NCI-H2029 treated with DMSO at 0.1 percent for 48 hours (cell line): ENCODE measurements around the gene PPP2R1B.

Source experiments
- DNase-seq: peaks from one replicate; lab custom pipeline; 2025; lab: John Stamatoyannopoulos, UW

PPP2R1B gene

GRCh38 chr11:111693224-111693937, 72.8 kb downstream of the PPP2R1B start:
- no peak for DNase-seq

- DNase-seq: no peak
These were observed 74.4 kb downstream of the PPP2R1B start for GRCh38 chr11:111691741-111692140.

DNA sequence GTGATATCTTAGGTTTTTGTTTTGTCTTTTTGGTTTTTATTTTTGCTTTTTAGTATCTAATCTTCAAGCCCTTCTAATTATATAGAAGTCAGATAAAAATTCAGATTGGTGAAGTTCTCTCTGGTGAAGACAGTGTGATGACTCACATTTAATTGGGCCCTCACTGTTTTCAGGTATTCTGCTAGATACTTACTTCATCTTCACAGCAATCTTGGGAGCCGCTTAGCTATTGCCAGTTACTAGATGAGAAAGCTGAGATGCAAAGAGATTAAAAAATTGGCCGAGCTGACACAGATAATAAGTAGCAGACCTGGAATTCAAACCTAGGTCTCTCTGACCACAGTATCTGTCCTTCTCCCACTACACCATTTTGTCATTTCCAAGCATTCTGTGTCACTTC, 75.0 kb downstream of the PPP2R1B start:
- no peak for DNase-seq

- DNase-seq: no peak
These were observed 78.2 kb downstream of the PPP2R1B start for GRCh38 chr11:111688013-111688412.

GRCh38 chr11:111684251-111684650, 81.9 kb downstream of the PPP2R1B start:
- DNase-seq: no peak

- DNase-seq: no peak
These were observed 82.4 kb downstream of the PPP2R1B start for GRCh38 chr11:111683806-111684205.

- DNase-seq: no peak
These were observed 85.6 kb downstream of the PPP2R1B start for GRCh38 chr11:111680486-111681175.
